Activated CD4-positive, alpha-beta T cell treated with anti-CD3 and anti-CD28 coated beads for 36 hours (primary cell): Measurements from ENCODE around the gene SKA1. TPM values are rescaled to one million over a fixed set of nuclear protein-coding genes. Genes with fewer than 3 reads are reported as not detected.
"Not testable (repeated sequence)": the region's sequence is repeated elsewhere in the genome, so short reads cannot be mapped to it uniquely, and the experiment has no call there.

Source experiments
- ATAC-seq: fragments of 200-7000 bp; cut with Tn5 transposase; one replicate; pipeline ENCODE4 v1.10.0; 2021; ENCODE audit warnings: mild to moderate bottlenecking, moderate library complexity
- CTCF ChIA-PET: fragments of 350-600 bp; sonication (Branson Sonifier 250); formaldehyde crosslinking; loops from one replicate; lab custom pipeline; 2021; ENCODE audit warnings: antibody characterized with exemption; lab: Charles Lee
- POLR2A ChIA-PET: fragments of 350-600 bp; sonication (Branson Sonifier 250); formaldehyde crosslinking; loops from one replicate; lab custom pipeline; 2021; ENCODE audit warnings: antibody characterized with exemption, inconsistent platforms; lab: Charles Lee
- DNase-seq: peaks from one replicate; pipeline ENCODE4 v3.0.0-alpha.2; 2020
- H3K27ac Mint-ChIP-seq: one replicate; pipeline ENCODE4 v1.8.0; 2021; ENCODE audit warnings: mixed read lengths
- H3K27me3 Mint-ChIP-seq: one replicate; pipeline ENCODE4 v1.8.0; 2021; ENCODE audit warnings: mixed read lengths
- H3K36me3 Mint-ChIP-seq: one replicate; pipeline ENCODE4 v1.8.0; 2021; ENCODE audit warnings: low read depth, mixed read lengths
- H3K4me1 Mint-ChIP-seq: one replicate; pipeline ENCODE4 v1.8.0; 2021; ENCODE audit warnings: mixed read lengths
- H3K4me3 Mint-ChIP-seq: one replicate; pipeline ENCODE4 v1.8.0; 2021; ENCODE audit warnings: mild to moderate bottlenecking, moderate library complexity, mixed read lengths
- H3K9me3 Mint-ChIP-seq: one replicate; pipeline ENCODE4 v1.8.0; 2021; ENCODE audit warnings: low read depth, mixed read lengths
- intact Hi-C, 2 experiments: fragments of 100-400 bp; cut with DNase I in 1 of 2; cut with micrococcal nuclease in 1 of 2; formaldehyde crosslinking; loops; one replicate each; pipeline versions ENCODE4 v1.14.2 to v1.15.1; 2022 to 2024; cut with DNase I, micrococcal nuclease
- total RNA-seq, 2 experiments: library from RNA; stranded (reverse); gene quantifications; one replicate each; pipeline ENCODE4 v1.2.3, GENCODE V29; 2021

The SKA1 gene
- total RNA-seq, 2 experiments from 2014 or later, result 38.6 to 48.3 TPM

- Mint-ChIP-seq H3K4me1 (peaks cover 2% of the 10 kb centered on the region), H3K4me3 (no peak overlapping the region), H3K9me3 (no peaks in the 10 kb centered on the region), H3K36me3 (peaks cover 17% of the 10 kb centered on the region), H3K27me3 (peaks cover 6% of the 10 kb centered on the region), H3K27ac (no peak overlapping the region)
- ChIA-PET CTCF (interaction anchor here (0.7 to 1.4 kb wide), 4 partner anchors 9 to 59 kb away, joined by 3 read pairs; no protein-coding TSS in a partner anchor), POLR2A (no interaction called here)
- DNase-seq (no peak), ATAC-seq (no peak)
- intact Hi-C loops, result no loop called here
These were observed 19.0 kb downstream of the SKA1 start for GRCh38 chr18:50393802-50394201.

GRCh38 chr18:50395093-50395492, 20.2 kb downstream of the SKA1 start:
- POLR2A ChIA-PET, result no interaction called here
- H3K9me3 Mint-ChIP-seq, result no peaks in the 10 kb centered on the region
- ATAC-seq, result no peak
- intact Hi-C loops, result no loop called here
- peaks cover 2% of the 10 kb centered on the region for H3K4me1 Mint-ChIP-seq
- H3K27ac Mint-ChIP-seq, result no peak overlapping the region
- CTCF ChIA-PET, result no interaction called here
- H3K27me3 Mint-ChIP-seq, result peaks cover 10% of the 10 kb centered on the region
- H3K4me3 Mint-ChIP-seq, result no peak overlapping the region
- no peak for DNase-seq
- H3K36me3 Mint-ChIP-seq, result peaks cover 13% of the 10 kb centered on the region

GRCh38 chr18:50396005-50396660, 21.3 kb downstream of the SKA1 start:
- H3K9me3 Mint-ChIP-seq, result no peaks in the 10 kb centered on the region
- ATAC-seq (no peak), DNase-seq (no peak)
- H3K4me3 Mint-ChIP-seq, result no peak overlapping the region
- intact Hi-C loops, result no loop called here
- CTCF ChIA-PET, result no interaction called here
- H3K27ac Mint-ChIP-seq, result no peak overlapping the region
- peaks cover 2% of the 10 kb centered on the region for H3K4me1 Mint-ChIP-seq
- peaks cover 14% of the 10 kb centered on the region for H3K27me3 Mint-ChIP-seq
- peaks cover 13% of the 10 kb centered on the region for H3K36me3 Mint-ChIP-seq
- POLR2A ChIA-PET, result no interaction called here

GRCh38 chr18:50397023-50397422, 22.2 kb downstream of the SKA1 start:
- Mint-ChIP-seq H3K27ac (no peak overlapping the region), H3K36me3 (peaks cover 13% of the 10 kb centered on the region), H3K27me3 (peaks cover 17% of the 10 kb centered on the region), H3K4me1 (peaks cover 2% of the 10 kb centered on the region), H3K9me3 (no peaks in the 10 kb centered on the region), H3K4me3 (no peak overlapping the region)
- intact Hi-C loops, result no loop called here
- CTCF ChIA-PET, result no interaction called here
- ATAC-seq (no peak), DNase-seq (no peak)
- POLR2A ChIA-PET, result no interaction called here

- CTCF ChIA-PET, result interaction anchor here (1.3 kb wide), 1 partner anchor 41 kb away, joined by 5 read pairs; no protein-coding TSS in a partner anchor
- peaks cover 2% of the 10 kb centered on the region for H3K4me1 Mint-ChIP-seq
- DNase-seq (no peak), ATAC-seq (no peak)
- intact Hi-C loops, result no loop called here
- POLR2A ChIA-PET, result no interaction called here
- H3K27ac Mint-ChIP-seq, result no peak overlapping the region
- no peaks in the 10 kb centered on the region for H3K9me3 Mint-ChIP-seq
- peaks cover 11% of the 10 kb centered on the region for H3K36me3 Mint-ChIP-seq
- peaks cover 28% of the 10 kb centered on the region for H3K27me3 Mint-ChIP-seq
- H3K4me3 Mint-ChIP-seq, result no peak overlapping the region
These were observed 23.3 kb downstream of the SKA1 start for GRCh38 chr18:50398099-50398498.

- Mint-ChIP-seq H3K4me3 (no peak overlapping the region), H3K9me3 (no peaks in the 10 kb centered on the region), H3K27me3 (peaks cover 33% of the 10 kb centered on the region), H3K36me3 (peaks cover 7% of the 10 kb centered on the region), H3K27ac (no peak overlapping the region), H3K4me1 (peaks cover 2% of the 10 kb centered on the region)
- POLR2A ChIA-PET, result no interaction called here
- no peak for ATAC-seq
- CTCF ChIA-PET, result interaction anchor here (1.0 to 1.3 kb wide), 2 partner anchors 9 to 42 kb away, joined by 3 to 5 read pairs; no protein-coding TSS in a partner anchor
- intact Hi-C loops, result no loop called here
- DNase-seq, result no peak
These were observed 24.1 kb downstream of the SKA1 start for GRCh38 chr18:50398947-50399346.

GRCh38 chr18:50399582-50399981, 24.7 kb downstream of the SKA1 start:
- peaks cover 2% of the 10 kb centered on the region for H3K4me1 Mint-ChIP-seq
- POLR2A ChIA-PET, result no interaction called here
- H3K36me3 Mint-ChIP-seq, result peaks cover 4% of the 10 kb centered on the region
- intact Hi-C loops, result no loop called here
- H3K27me3 Mint-ChIP-seq, result peaks cover 37% of the 10 kb centered on the region
- no peak for ATAC-seq
- H3K4me3 Mint-ChIP-seq, result no peak overlapping the region
- no peak for DNase-seq
- H3K27ac Mint-ChIP-seq, result no peak overlapping the region
- H3K9me3 Mint-ChIP-seq, result no peaks in the 10 kb centered on the region
- CTCF ChIA-PET, result interaction anchor here (1.3 kb wide), 1 partner anchor 43 kb away, joined by 5 read pairs; no protein-coding TSS in a partner anchor

GRCh38 chr18:50400438-50400837, 25.6 kb downstream of the SKA1 start:
- peaks cover 39% of the 10 kb centered on the region for H3K27me3 Mint-ChIP-seq
- H3K4me1 Mint-ChIP-seq, CTCF ChIA-PET, H3K36me3 Mint-ChIP-seq, H3K9me3 Mint-ChIP-seq, intact Hi-C loops, POLR2A ChIA-PET, ATAC-seq, H3K4me3 Mint-ChIP-seq, H3K27ac Mint-ChIP-seq, DNase-seq: not testable (repeated sequence)

- no peak for ATAC-seq
- Mint-ChIP-seq H3K27me3 (peaks cover 44% of the 10 kb centered on the region), H3K36me3 (no peaks in the 10 kb centered on the region), H3K4me1 (peaks cover 2% of the 10 kb centered on the region), H3K9me3 (no peaks in the 10 kb centered on the region), H3K4me3 (no peak overlapping the region), H3K27ac (no peak overlapping the region)
- ChIA-PET CTCF (interaction anchor here (0.7 kb wide), 1 partner anchor 12 kb away, joined by 3 read pairs; no protein-coding TSS in a partner anchor), POLR2A (interaction anchor here (0.6 kb wide), 1 partner anchor 28 kb away, joined by 5 read pairs; no protein-coding TSS in a partner anchor)
- no peak for DNase-seq
- intact Hi-C loops, result no loop called here
These were observed 26.4 kb downstream of the SKA1 start for GRCh38 chr18:50401295-50401694.

- Mint-ChIP-seq H3K36me3 (no peaks in the 10 kb centered on the region), H3K27ac (no peak overlapping the region), H3K4me1 (peaks cover 2% of the 10 kb centered on the region), H3K9me3 (no peaks in the 10 kb centered on the region), H3K4me3 (no peak overlapping the region), H3K27me3 (peaks cover 46% of the 10 kb centered on the region)
- ChIA-PET POLR2A (no interaction called here), CTCF (interaction anchor here (0.7 kb wide), 1 partner anchor 11 kb away, joined by 3 read pairs; no protein-coding TSS in a partner anchor)
- DNase-seq, result peak; percentile 58
- intact Hi-C loops, result no loop called here
- ATAC-seq, result peak; percentile 64
These were observed 27.0 kb downstream of the SKA1 start for GRCh38 chr18:50401888-50402287.

- POLR2A ChIA-PET, intact Hi-C loops, H3K36me3 Mint-ChIP-seq, CTCF ChIA-PET, DNase-seq, ATAC-seq, H3K9me3 Mint-ChIP-seq, H3K4me3 Mint-ChIP-seq, H3K4me1 Mint-ChIP-seq, H3K27ac Mint-ChIP-seq: not testable (repeated sequence)
- H3K27me3 Mint-ChIP-seq, result peaks cover 40% of the 10 kb centered on the region
These were observed 30.1 kb downstream of the SKA1 start for GRCh38 chr18:50404752-50405581.
